ENCODE measurements around the gene CEP95.

GRCh38 chr17:64505340-64506200, 1.2 kb upstream of the CEP95 start:
- TF ChIP-seq POLR2AphosphoS5 (IDR thresholded peaks at IDR 0.05) (peak; percentile 74 to 90 (median 83)), CTCF (IDR thresholded peaks at IDR 0.05) (no peak), EP300 (IDR thresholded peaks at IDR 0.05) (no peak)

Measured in stomach (tissue), 4 donors.